Measurements from ENCODE around the gene PRSS16. TPM values are rescaled to one million over a fixed set of nuclear protein-coding genes. Genes with fewer than 3 reads are reported as not detected.
A peak's percentile ranks its signal among the peaks of the same experiment; 100 is the strongest.

PRSS16 gene
- 4.5 and 15.1 TPM in 2 replicates for total RNA-seq

GRCh38 chr6:27247133-27247836 lies at the start of gene PRSS16:
PRSS16 (plus strand) TSS chr6:27247701; CDS start chr6:27247738, 37 bp downstream.
- Histone ChIP-seq H3K4me3 (ENCODE audit: low read depth, low read length) (no peak within 1 kb of the TSS), H3K36me3 (ENCODE audit: control insufficient read depth, insufficient read depth, low read length) (no peaks in the 10 kb centered on the region), H3K27me3 (ENCODE audit: control insufficient read depth, insufficient read depth, low read length) (no peaks in the 10 kb centered on the region)
- no peak for DNase-seq (ENCODE audit: low read depth)
- TF ChIP-seq CTCF (IDR thresholded peaks at IDR 0.05; ENCODE audit: insufficient read depth, low read length, severe bottlenecking) = no peak
- FAIRE-seq = no peak

- no peak overlapping the region for H3K4me3 ChIP-seq (ENCODE audit: low read depth, low read length)
- DNase-seq (ENCODE audit: low read depth) (no peak), FAIRE-seq (no peak)
- peaks cover 3% of the 10 kb centered on the region for H3K27me3 ChIP-seq (ENCODE audit: control insufficient read depth, insufficient read depth, low read length)
- TF ChIP-seq CTCF (IDR thresholded peaks at IDR 0.05; ENCODE audit: insufficient read depth, low read length, severe bottlenecking) = no peak
- H3K36me3 ChIP-seq (ENCODE audit: control insufficient read depth, insufficient read depth, low read length) = no peaks in the 10 kb centered on the region
Measured at GRCh38 chr6:27205375-27206278, 41.9 kb upstream of the PRSS16 start.

- no peak for TF ChIP-seq CTCF (IDR thresholded peaks at IDR 0.05; ENCODE audit: insufficient read depth, low read length, severe bottlenecking)
- peaks cover 3% of the 10 kb centered on the region for H3K27me3 ChIP-seq (ENCODE audit: control insufficient read depth, insufficient read depth, low read length)
- H3K36me3 ChIP-seq (ENCODE audit: control insufficient read depth, insufficient read depth, low read length) = no peaks in the 10 kb centered on the region
- DNase-seq (ENCODE audit: low read depth) (peak; percentile 3), FAIRE-seq (no peak)
- H3K4me3 ChIP-seq (ENCODE audit: low read depth, low read length) = no peak overlapping the region
Measured at GRCh38 chr6:27206806-27207205, 40.7 kb upstream of the PRSS16 start.

GRCh38 chr6:27208042-27208441 lies 39.5 kb upstream of the PRSS16 start:
- no peak for FAIRE-seq
- Histone ChIP-seq H3K27me3 (ENCODE audit: control insufficient read depth, insufficient read depth, low read length) (peaks cover 3% of the 10 kb centered on the region), H3K36me3 (ENCODE audit: control insufficient read depth, insufficient read depth, low read length) (no peaks in the 10 kb centered on the region), H3K4me3 (ENCODE audit: low read depth, low read length) (no peak overlapping the region)
- DNase-seq (ENCODE audit: low read depth) = no peak
- no peak for TF ChIP-seq CTCF (IDR thresholded peaks at IDR 0.05; ENCODE audit: insufficient read depth, low read length, severe bottlenecking)

GRCh38 chr6:27209196-27209595 lies 38.3 kb upstream of the PRSS16 start:
- DNase-seq (ENCODE audit: low read depth) (no peak), FAIRE-seq (no peak)
- no peak overlapping the region for H3K4me3 ChIP-seq (ENCODE audit: low read depth, low read length)
- no peaks in the 10 kb centered on the region for H3K36me3 ChIP-seq (ENCODE audit: control insufficient read depth, insufficient read depth, low read length)
- peaks cover 3% of the 10 kb centered on the region for H3K27me3 ChIP-seq (ENCODE audit: control insufficient read depth, insufficient read depth, low read length)
- TF ChIP-seq CTCF (IDR thresholded peaks at IDR 0.05; ENCODE audit: insufficient read depth, low read length, severe bottlenecking) = no peak

Measured in bronchial epithelial cell (primary cell).